NOMO-1 (cell line): ENCODE results near the gene IDUA.
"Not testable (repeated sequence)": the region's sequence is repeated elsewhere in the genome, so short reads cannot be mapped to it uniquely, and the experiment has no call there.

Source experiments
- DNase-seq, 2 experiments: peaks; one replicate each; lab custom pipeline; 2025; ENCODE audit not compliant: unreplicated experiment in 2 of 2; lab: John Stamatoyannopoulos, UW

The IDUA gene

GRCh38 chr4:986879-987623, at the start of gene IDUA:
Gene IDUA (plus strand): TSS chr4:987044. CDS start chr4:987085, 41 bp downstream.
- DNase-seq: peak; percentile 70 to 80

- DNase-seq: not testable (repeated sequence)
Measured at GRCh38 chr4:939508-939907, 47.3 kb upstream of the IDUA start.

- DNase-seq: no peak
Measured at GRCh38 chr4:945274-946102, 41.4 kb upstream of the IDUA start.

- DNase-seq: no peak
Measured at GRCh38 chr4:946103-946450, 40.8 kb upstream of the IDUA start.

- DNase-seq: no peak
Measured at GRCh38 chr4:946517-947471, 40.0 kb upstream of the IDUA start.

GRCh38 chr4:947491-947971, 39.3 kb upstream of the IDUA start:
- no peak for DNase-seq

- no peak for DNase-seq
Measured at GRCh38 chr4:948101-948935, 38.5 kb upstream of the IDUA start.

GRCh38 chr4:948936-949300, 37.9 kb upstream of the IDUA start:
- DNase-seq: no peak

GRCh38 chr4:949656-950055, 37.2 kb upstream of the IDUA start:
- no peak for DNase-seq

- no peak for DNase-seq
Measured at GRCh38 chr4:950136-951020, 36.5 kb upstream of the IDUA start.

- DNase-seq: no peak
Measured at GRCh38 chr4:951186-951585, 35.7 kb upstream of the IDUA start.

GRCh38 chr4:951594-952468, 35.0 kb upstream of the IDUA start:
- DNase-seq: no peak

- DNase-seq: no peak
Measured at GRCh38 chr4:952881-953573, 33.8 kb upstream of the IDUA start.

GRCh38 chr4:953574-953915, 33.3 kb upstream of the IDUA start:
- no peak for DNase-seq

GRCh38 chr4:954211-955020, 32.4 kb upstream of the IDUA start:
- no peak for DNase-seq

GRCh38 chr4:955161-955921, 31.5 kb upstream of the IDUA start:
- DNase-seq: no peak
